Measurements from ENCODE around the gene CHRNE. TPM values are rescaled to one million over a fixed set of nuclear protein-coding genes. Genes with fewer than 3 reads are reported as not detected.

Gene CHRNE
- total and polyA plus RNA-seq, 2 of the 13 experiments (the other 11 are each of a cell fraction or from before 2014, with no cell fraction given) = 0.53 to 0.59 TPM

DNA sequence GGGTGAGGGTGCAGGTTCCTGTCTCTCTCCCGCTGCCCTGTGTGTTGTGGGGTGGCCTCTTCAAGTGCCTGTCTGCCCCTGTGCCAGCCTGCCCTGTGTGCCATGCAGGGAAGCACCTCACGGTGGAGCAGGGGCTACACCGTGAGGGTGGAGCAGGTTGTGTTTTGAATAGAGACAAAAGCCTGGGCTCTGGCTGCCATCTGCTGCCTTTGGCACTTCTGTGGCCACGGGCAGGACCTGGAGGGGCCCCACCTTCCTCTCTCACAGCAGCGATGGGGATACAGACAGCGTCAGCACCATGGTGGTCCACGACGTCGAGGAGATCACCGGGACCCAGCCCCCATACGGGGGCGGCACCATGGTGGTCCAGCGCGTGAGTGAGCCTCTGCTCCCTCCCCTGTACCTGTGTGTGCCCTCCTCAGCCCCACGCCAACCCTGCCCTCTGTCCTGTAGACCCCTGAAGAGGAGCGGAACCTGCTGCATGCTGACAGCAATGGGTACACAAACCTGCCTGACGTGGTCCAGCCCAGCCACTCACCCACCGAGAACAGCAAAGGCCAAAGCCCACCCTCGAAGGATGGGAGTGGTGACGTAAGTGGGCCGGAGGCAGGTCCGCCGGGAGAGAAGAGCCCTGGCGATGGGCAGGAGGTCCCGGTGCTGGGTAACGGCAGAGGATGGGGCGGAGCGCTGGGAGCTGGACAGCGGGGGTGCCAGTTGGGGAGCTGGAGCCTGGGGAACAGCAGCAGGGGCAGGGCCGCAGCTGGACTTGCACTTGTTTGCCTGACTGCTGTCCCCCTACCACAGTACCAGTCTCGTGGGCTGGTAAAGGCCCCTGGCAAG is 9.0 kb downstream of the CHRNE start:
- Histone ChIP-seq H3K4me2 (ENCODE audit: low read depth, low read length) (no peak overlapping the region), H3K9me3 (ENCODE audit: low read length) (no peaks in the 10 kb centered on the region), H3K27ac (ENCODE audit: extremely low read length, insufficient read depth, low read length) (no peak overlapping the region), H3K4me1 (ENCODE audit: insufficient read depth, low read length) (no peaks in the 10 kb centered on the region), H4K20me1 (ENCODE audit: insufficient read depth, low read length) (no peaks in the 10 kb centered on the region), H2AFZ (ENCODE audit: low read length) (no peak overlapping the region), H3K9ac (ENCODE audit: insufficient read depth, low read depth, low read length) (no peak overlapping the region), H3K36me3 (replicated peaks in 1 of 2; ENCODE audit: control insufficient read depth in 1 of 2, insufficient read depth in 2 of 2, low read length in 2 of 2) (peaks cover 36 to 77% of the 10 kb centered on the region in 2 experiments; a peak in 4 of 5 replicates), H3K79me2 (ENCODE audit: insufficient read depth, low read length) (no peaks in the 10 kb centered on the region), H3K4me3 (replicated peaks in 1 of 3; ENCODE audit: insufficient read depth in 1 of 3, low read depth in 2 of 3, low read length in 3 of 3) (no peak overlapping the region), H3K27me3 (ENCODE audit: control insufficient read depth in 1 of 2, insufficient read depth in 2 of 2, low read length in 2 of 2) (no peaks in the 10 kb centered on the region)
- no TSS peak for BruUV-seq (replicated peaks)
- FAIRE-seq (no peak), DNase-seq (ENCODE audit: low spot score) (no peak), ATAC-seq (no peak)
- in situ Hi-C loops (cut with HindIII; ENCODE audit: extremely low pct_ligation_motif_present, low pct_unique_long_range_greater_than_20kb) (loop anchor here (10.0 kb wide), 1 partner anchor 339 kb away; the partner anchor contains the start of gene MYBBP1A), intact Hi-C loops (cut with micrococcal nuclease; ENCODE audit: unreplicated experiment) (no loop called here)
- CTCF ChIA-PET (ENCODE audit: low intra/inter-chr PET ratio, low total read pairs) = no interaction called here
- TF ChIP-seq MXD1 (CRISPR knock-in tag; IDR thresholded peaks at IDR 0.05) (no peak), ZNF335 (CRISPR knock-in tag; IDR thresholded peaks at IDR 0.05) (no peak), GPBP1L1 (CRISPR knock-in tag; IDR thresholded peaks at IDR 0.05) (no peak), AGO2 (optimal IDR thresholded peaks at IDR 0.05; ENCODE audit: low read depth, low read length) (peak; percentile 50)
- POLR2A ChIA-PET = no interaction called here
- 98% methylated on average over 22 of the region's 31 CpGs for WGBS (ENCODE audit: low lambda C conversion rate)

DNA sequence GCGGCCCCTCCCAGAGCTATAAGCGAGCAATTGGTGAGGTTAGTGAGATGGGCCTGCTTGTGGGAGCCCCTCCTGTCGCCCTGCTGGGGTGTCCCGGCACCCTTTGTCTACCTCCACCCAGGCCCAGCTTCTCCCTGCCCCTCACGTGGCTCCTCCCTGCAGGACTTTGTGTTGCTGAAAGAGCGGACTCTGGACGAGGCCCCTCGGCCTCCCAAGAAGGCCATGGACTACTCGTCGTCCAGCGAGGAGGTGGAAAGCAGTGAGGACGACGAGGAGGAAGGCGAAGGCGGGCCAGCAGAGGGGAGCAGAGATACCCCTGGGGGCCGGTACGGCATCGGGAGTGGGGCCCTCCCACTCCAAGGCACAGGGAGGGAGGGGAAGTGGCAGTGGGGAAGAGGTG is 9.6 kb downstream of the CHRNE start:
- TF ChIP-seq, protein P1, sequence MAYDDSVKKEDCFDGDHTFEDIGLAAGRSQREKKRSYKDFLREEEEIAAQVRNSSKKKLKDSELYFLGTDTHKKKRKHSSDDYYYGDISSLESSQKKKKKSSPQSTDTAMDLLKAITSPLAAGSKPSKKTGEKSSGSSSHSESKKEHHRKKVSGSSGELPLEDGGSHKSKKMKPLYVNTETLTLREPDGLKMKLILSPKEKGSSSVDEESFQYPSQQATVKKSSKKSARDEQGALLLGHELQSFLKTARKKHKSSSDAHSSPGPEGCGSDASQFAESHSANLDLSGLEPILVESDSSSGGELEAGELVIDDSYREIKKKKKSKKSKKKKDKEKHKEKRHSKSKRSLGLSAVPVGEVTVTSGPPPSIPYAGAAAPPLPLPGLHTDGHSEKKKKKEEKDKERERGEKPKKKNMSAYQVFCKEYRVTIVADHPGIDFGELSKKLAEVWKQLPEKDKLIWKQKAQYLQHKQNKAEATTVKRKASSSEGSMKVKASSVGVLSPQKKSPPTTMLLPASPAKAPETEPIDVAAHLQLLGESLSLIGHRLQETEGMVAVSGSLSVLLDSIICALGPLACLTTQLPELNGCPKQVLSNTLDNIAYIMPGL (CRISPR knock-in tag; IDR thresholded peaks at IDR 0.05; ENCODE audit: borderline replicate concordance in 1 of 2, low read depth in 1 of 2) = no peak
- TF ChIP-seq, protein P2, sequence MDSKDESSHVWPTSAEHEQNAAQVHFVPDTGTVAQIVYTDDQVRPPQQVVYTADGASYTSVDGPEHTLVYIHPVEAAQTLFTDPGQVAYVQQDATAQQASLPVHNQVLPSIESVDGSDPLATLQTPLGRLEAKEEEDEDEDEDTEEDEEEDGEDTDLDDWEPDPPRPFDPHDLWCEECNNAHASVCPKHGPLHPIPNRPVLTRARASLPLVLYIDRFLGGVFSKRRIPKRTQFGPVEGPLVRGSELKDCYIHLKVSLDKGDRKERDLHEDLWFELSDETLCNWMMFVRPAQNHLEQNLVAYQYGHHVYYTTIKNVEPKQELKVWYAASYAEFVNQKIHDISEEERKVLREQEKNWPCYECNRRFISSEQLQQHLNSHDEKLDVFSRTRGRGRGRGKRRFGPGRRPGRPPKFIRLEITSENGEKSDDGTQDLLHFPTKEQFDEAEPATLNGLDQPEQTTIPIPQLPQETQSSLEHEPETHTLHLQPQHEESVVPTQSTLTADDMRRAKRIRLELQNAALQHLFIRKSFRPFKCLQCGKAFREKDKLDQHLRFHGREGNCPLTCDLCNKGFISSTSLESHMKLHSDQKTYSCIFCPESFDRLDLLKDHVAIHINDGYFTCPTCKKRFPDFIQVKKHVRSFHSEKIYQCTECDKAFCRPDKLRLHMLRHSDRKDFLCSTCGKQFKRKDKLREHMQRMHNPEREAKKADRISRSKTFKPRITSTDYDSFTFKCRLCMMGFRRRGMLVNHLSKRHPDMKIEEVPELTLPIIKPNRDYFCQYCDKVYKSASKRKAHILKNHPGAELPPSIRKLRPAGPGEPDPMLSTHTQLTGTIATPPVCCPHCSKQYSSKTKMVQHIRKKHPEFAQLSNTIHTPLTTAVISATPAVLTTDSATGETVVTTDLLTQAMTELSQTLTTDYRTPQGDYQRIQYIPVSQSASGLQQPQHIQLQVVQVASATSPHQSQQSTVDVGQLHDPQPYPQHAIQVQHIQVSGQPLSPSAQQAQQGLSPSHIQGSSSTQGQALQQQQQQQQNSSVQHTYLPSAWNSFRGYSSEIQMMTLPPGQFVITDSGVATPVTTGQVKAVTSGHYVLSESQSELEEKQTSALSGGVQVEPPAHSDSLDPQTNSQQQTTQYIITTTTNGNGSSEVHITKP (CRISPR knock-in tag; IDR thresholded peaks at IDR 0.05; ENCODE audit: low read depth) = no peak
- no peak for TF ChIP-seq CCDC6 (CRISPR knock-in tag; IDR thresholded peaks at IDR 0.05)
- no peak for TF ChIP-seq POLR2A (IDR thresholded peaks at IDR 0.05; ENCODE audit: insufficient read depth in 1 of 2, low read depth in 2 of 2, low read length in 2 of 2)
- TF ChIP-seq ZEB1 (IDR thresholded peaks at IDR 0.05; ENCODE audit: insufficient replicate concordance, low read depth) = no peak
- H3K4me2 ChIP-seq (ENCODE audit: low read depth, low read length) = no peak overlapping the region
- ChIA-PET CTCF (ENCODE audit: low intra/inter-chr PET ratio, low total read pairs) (no interaction called here), POLR2A (no interaction called here)
- no peak overlapping the region for H3K4me3 ChIP-seq (replicated peaks in 1 of 3; ENCODE audit: insufficient read depth in 1 of 3, low read depth in 2 of 3, low read length in 3 of 3)
- H3K9me3 ChIP-seq (ENCODE audit: low read length) = no peaks in the 10 kb centered on the region
- FAIRE-seq = no peak
- intact Hi-C loops (cut with micrococcal nuclease; ENCODE audit: unreplicated experiment) = no loop called here
- no TSS peak for BruUV-seq (replicated peaks)
- no peak overlapping the region for H2AFZ ChIP-seq (ENCODE audit: low read length)
- no peak for DNase-seq (ENCODE audit: low spot score)
- WGBS (ENCODE audit: low lambda C conversion rate) = 88% methylated on average over 18 of the region's 18 CpGs
- no peak overlapping the region for H3K9ac ChIP-seq (ENCODE audit: insufficient read depth, low read depth, low read length)
- no peaks in the 10 kb centered on the region for H4K20me1 ChIP-seq (ENCODE audit: insufficient read depth, low read length)
- H3K36me3 ChIP-seq (replicated peaks in 1 of 2; ENCODE audit: control insufficient read depth in 1 of 2, insufficient read depth in 2 of 2, low read length in 2 of 2) = peaks cover 37 to 77% of the 10 kb centered on the region in 2 experiments; a peak in 4 of 5 replicates
- no peaks in the 10 kb centered on the region for H3K4me1 ChIP-seq (ENCODE audit: insufficient read depth, low read length)
- H3K27ac ChIP-seq (ENCODE audit: extremely low read length, insufficient read depth, low read length) = no peak overlapping the region
- in situ Hi-C loops (cut with HindIII; ENCODE audit: extremely low pct_ligation_motif_present, low pct_unique_long_range_greater_than_20kb) = loop anchor here (10.0 kb wide), 1 partner anchor 338 kb away; the partner anchor contains the start of gene MYBBP1A
- H3K79me2 ChIP-seq (ENCODE audit: insufficient read depth, low read length) = no peaks in the 10 kb centered on the region
- H3K27me3 ChIP-seq (ENCODE audit: control insufficient read depth in 1 of 2, insufficient read depth in 2 of 2, low read length in 2 of 2) = no peaks in the 10 kb centered on the region
- ATAC-seq = no peak
